Peyer's patch (tissue), 4 donors: Measurements from ENCODE around the gene TP73.

ENCODE experiments used
- CTCF ChIP-seq, 6 experiments: fragments of 450-650 bp in 4 of 6; fragments of 200-600 bp in 2 of 6; sonication (generic) in 1 of 6; IDR thresholded peaks; one replicate each; pipeline ENCODE4 v1.5.1; 2017 to 2019; ENCODE audit warnings: antibody characterized with exemption in 6 of 6, mild to moderate bottlenecking in 3 of 6, moderate library complexity in 1 of 6
- POLR2A ChIP-seq, 2 donors: fragments of 450-650 bp; IDR thresholded peaks; one replicate each; pipeline ENCODE4 v1.5.1; 2017; ENCODE audit warnings: antibody characterized with exemption in 2 of 2, mild to moderate bottlenecking in 2 of 2, moderate library complexity in 2 of 2

- TF ChIP-seq CTCF (IDR thresholded peaks at IDR 0.05) (no peak), POLR2A (IDR thresholded peaks at IDR 0.05) (no peak)
These were observed 88.4 kb downstream of the TP73 start for GRCh38 chr1:3740752-3741151.
